Activated naive CD8-positive, alpha-beta T cell (primary cell): ENCODE data around the gene SPAG9.
A peak's percentile ranks its signal among the peaks of the same experiment; 100 is the strongest.

Experiments used
- H3K27ac Mint-ChIP-seq: one replicate; pipeline ENCODE4 v1.8.0; 2021; ENCODE audit warnings: mixed read lengths
- H3K27me3 Mint-ChIP-seq: one replicate; pipeline ENCODE4 v1.8.0; 2021; ENCODE audit warnings: mixed read lengths
- H3K36me3 Mint-ChIP-seq: one replicate; pipeline ENCODE4 v1.8.0; 2021; ENCODE audit warnings: mixed read lengths
- H3K4me1 Mint-ChIP-seq: one replicate; pipeline ENCODE4 v1.8.0; 2021; ENCODE audit warnings: low read depth, mixed read lengths
- H3K4me3 Mint-ChIP-seq: one replicate; pipeline ENCODE4 v1.8.0; 2021; ENCODE audit warnings: mild to moderate bottlenecking, mixed read lengths
- H3K9me3 Mint-ChIP-seq: one replicate; pipeline ENCODE4 v1.8.0; 2021; ENCODE audit warnings: low read depth, mixed read lengths

The SPAG9 gene

DNA sequence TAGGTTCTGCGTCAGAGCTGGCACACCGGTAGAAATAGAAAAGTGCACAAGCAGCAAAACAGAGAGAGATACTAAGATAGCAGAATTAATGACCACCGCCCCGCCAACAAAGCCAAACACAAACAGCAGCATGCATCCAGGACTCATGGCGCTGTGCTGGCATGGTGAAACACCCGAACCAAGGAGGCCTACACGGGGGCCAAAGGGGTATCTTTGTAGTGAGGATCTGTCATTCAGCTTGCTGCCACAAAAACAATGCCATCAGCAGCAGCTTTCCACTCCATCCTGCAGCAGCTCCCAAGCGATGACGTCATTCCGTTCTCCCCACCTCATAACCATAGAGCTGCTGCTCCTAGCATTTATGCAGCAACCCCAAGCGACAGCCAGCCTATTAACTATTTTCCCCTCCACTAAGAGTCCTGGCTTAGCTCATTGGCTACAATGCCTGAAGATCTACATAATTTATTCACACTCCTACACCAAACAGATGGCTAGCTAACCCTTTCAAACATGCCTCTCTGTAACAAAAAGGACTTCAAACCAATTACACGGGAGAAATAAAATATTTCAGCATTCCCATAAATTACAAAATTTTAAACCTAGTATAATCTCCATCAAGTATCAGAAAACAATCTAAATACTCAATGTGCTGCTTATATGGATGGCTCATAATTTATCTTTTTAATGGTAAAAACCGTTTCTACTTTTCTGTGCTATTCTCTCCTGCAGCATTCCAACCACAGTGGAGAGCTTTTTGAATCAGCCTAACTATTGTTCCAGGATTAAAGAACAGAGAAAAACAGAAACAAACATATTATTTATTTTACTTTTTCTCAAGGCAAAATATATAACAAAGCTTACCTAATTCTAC lies 73.9 kb downstream of the SPAG9 start:
- Mint-ChIP-seq H3K4me1 (peaks cover 8% of the 10 kb centered on the region), H3K27me3 (no peaks in the 10 kb centered on the region), H3K9me3 (no peaks in the 10 kb centered on the region), H3K27ac (no peak overlapping the region), H3K36me3 (peaks cover 7% of the 10 kb centered on the region), H3K4me3 (no peak overlapping the region)

DNA sequence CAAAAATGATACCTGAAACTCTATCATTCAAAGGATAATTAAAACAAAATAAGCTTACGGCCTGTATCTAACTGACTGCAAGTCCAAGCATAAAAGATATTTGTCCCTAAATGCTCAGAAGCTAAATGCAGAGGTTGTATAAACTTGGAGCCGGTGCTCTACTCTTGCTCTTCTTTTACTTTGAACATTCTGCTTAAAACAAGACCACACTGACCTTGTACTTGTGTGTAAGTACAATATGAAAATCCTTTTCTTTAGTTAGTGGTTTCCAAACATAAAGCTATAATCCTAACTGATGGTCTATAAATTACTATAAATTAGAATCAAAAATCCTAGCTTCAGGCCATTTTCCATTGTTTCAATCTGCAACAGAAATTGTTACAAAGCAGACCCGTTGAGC lies 74.6 kb downstream of the SPAG9 start:
- peaks cover 7% of the 10 kb centered on the region for H3K36me3 Mint-ChIP-seq
- no peaks in the 10 kb centered on the region for H3K27me3 Mint-ChIP-seq
- no peak overlapping the region for H3K4me3 Mint-ChIP-seq
- H3K9me3 Mint-ChIP-seq: no peaks in the 10 kb centered on the region
- peaks cover 8% of the 10 kb centered on the region for H3K4me1 Mint-ChIP-seq
- no peak overlapping the region for H3K27ac Mint-ChIP-seq

DNA sequence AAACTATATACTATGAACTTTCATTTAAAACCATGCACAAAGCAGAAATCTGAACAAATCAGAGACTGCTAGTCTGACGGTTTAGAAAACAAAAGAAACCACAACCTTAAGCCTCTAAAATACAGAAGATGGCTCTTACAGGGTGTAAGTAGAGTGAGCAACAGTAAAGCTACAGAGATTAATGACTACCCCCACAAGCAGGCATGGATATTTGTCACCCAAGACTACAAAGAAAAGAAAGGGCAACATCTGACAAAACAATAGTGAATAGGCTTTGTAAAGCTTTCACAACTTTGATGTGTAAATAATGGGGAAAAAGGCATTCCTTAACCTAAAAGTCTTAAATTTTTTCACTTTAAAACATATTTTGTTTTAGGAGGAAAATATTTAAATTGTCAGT lies 75.0 kb downstream of the SPAG9 start:
- peaks cover 7% of the 10 kb centered on the region for H3K36me3 Mint-ChIP-seq
- no peaks in the 10 kb centered on the region for H3K27me3 Mint-ChIP-seq
- no peak overlapping the region for H3K27ac Mint-ChIP-seq
- no peak overlapping the region for H3K4me3 Mint-ChIP-seq
- peaks cover 6% of the 10 kb centered on the region for H3K4me1 Mint-ChIP-seq
- H3K9me3 Mint-ChIP-seq: no peaks in the 10 kb centered on the region

DNA sequence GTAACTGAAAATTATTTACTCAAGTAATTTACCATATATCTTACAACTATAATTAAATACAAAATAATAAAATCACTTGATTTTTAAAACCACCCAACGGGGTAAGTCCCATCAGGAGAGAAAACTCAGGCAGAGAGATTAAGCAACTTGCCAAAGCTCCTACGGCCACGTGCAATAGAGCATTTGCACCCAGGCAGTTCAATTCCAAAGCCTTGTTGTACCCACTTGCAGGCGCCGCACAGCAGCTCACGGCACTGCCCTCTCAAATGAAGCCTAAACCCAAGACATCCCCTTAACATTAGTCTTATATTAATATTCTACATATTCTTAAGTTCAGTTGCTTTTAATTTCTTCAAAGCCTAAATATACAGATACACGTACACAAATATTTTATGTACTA lies 75.7 kb downstream of the SPAG9 start:
- Mint-ChIP-seq H3K9me3 (no peaks in the 10 kb centered on the region), H3K4me3 (no peak overlapping the region), H3K4me1 (peaks cover 6% of the 10 kb centered on the region), H3K27ac (no peak overlapping the region), H3K36me3 (peaks cover 6% of the 10 kb centered on the region), H3K27me3 (no peaks in the 10 kb centered on the region)

DNA sequence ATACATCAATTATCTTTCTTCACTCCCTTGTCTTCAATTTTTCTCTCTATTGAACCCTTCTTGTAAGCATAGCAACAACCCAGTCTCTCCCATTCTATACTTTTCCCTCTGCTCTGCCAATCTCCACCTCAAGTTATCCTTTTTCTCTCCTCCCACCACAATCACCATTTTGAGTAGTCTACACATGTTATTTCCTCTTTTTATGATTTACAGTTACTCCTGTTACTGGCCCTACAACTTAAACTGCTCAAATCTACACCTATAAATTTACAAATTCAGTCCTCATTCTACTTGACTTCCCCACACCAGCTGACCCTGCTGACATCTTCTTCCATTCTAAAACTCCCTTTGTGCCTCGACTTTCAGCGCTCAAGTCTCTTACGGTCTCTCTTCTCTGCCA lies 84.6 kb downstream of the SPAG9 start:
- Mint-ChIP-seq H3K36me3 (peaks cover 23% of the 10 kb centered on the region), H3K4me1 (peaks cover 23% of the 10 kb centered on the region), H3K27me3 (no peaks in the 10 kb centered on the region), H3K9me3 (no peaks in the 10 kb centered on the region), H3K4me3 (no peak overlapping the region), H3K27ac (peak overlapping the region; percentile 47)

DNA sequence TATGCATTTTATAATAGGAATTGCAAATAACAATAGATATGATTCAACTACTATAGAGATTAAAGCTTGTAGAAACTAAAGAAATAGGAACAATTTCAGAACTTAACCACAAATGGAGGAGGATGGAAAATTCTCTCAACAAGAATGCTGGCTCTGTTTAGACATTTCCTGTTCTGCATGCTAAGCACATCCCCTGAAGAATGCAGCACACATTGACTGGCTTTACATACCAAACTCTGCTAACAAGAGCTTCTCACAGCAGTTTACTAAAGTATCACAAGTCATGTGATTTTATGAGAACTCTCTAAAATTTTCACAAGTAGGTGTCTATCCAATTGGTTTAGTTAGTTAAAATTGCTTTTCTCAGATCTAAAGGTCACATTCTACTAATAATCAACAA lies 85.2 kb downstream of the SPAG9 start:
- Mint-ChIP-seq H3K4me3 (no peak overlapping the region), H3K9me3 (no peaks in the 10 kb centered on the region), H3K27ac (peak overlapping the region; percentile 22), H3K36me3 (peaks cover 25% of the 10 kb centered on the region), H3K4me1 (peaks cover 27% of the 10 kb centered on the region), H3K27me3 (no peaks in the 10 kb centered on the region)

DNA sequence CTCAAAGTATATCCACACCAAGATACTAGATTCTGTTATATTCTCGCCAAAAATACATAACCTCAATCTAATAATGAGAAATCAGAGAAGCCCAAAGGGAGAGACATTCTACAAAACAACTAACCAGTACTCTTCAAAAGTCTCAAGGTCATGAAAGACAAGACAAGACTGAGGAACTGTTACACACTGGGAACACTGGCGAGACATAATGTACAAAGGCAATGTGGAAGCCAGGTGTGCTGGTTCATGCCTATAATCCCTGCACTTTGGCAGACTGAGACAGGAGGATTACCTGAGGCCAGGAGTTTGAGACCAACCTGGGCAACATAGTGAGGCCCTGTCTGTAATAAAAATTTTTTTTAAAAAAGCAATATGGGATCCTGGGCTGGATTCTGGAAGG lies 85.9 kb downstream of the SPAG9 start:
- Mint-ChIP-seq H3K36me3 (peaks cover 25% of the 10 kb centered on the region), H3K27me3 (no peaks in the 10 kb centered on the region), H3K9me3 (no peaks in the 10 kb centered on the region), H3K4me1 (peaks cover 33% of the 10 kb centered on the region), H3K4me3 (no peak overlapping the region), H3K27ac (peak overlapping the region; percentile 22)

DNA sequence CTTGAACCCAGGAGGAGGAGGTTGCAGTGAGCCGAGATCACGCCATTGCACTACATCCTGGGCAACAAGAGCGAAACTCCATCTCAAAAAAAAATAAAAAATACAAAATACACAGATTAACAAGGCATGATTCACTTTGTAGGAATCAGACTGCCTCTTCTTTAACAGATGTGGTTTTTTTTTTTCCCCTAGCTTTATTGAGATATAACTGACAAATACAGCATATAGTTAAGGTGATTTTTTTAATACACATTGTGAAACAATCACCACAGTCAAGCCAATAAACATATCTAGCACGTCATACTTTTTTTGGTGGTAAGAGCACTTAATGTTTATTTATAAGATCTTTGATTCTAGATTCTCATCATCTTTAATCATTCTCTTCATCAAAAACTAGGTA lies 87.8 kb downstream of the SPAG9 start:
- Mint-ChIP-seq H3K4me1 (peaks cover 49% of the 10 kb centered on the region), H3K9me3 (no peaks in the 10 kb centered on the region), H3K27ac (no peak overlapping the region), H3K4me3 (no peak overlapping the region), H3K27me3 (no peaks in the 10 kb centered on the region), H3K36me3 (peaks cover 27% of the 10 kb centered on the region)

DNA sequence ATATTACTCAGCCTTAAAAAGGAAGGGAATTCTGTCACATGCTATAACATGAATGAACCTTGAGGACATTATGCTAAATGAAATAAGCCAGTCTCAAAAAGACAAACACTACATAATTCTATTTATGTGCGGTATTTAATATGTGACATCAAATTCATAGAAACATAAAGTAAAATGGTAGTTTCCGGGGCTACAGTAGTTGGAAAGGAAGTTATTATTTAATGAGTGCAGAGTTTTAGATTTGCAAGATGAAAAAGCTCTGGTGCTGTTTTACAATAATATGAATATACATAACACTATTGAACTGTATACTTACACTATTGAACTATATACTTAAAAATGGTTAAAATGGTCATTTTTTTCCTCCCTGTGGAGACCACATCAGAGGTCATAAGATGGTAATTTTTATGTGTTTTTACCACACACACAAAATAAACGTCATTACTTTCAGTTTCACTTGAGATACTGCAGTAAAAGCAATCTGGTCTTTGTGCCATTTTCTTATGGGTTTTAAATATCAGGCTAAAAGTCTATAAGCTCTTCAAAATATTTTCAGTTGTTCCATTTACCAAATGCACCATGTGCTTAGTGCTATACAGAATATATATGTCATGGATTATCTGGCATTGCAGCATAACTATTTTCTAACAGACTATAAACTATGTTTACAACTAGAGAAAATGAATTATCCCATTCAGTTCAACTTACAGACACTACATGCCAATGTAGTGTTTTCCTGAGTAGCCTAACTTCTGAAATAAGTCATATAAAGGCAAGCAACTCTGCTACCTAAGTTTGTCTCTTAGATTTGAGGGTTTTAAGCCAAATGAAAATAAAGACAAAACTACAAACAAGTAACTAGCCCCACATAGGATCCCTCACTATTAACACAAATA lies 90.9 kb downstream of the SPAG9 start:
- Mint-ChIP-seq H3K9me3 (no peaks in the 10 kb centered on the region), H3K27me3 (no peaks in the 10 kb centered on the region), H3K4me3 (peak overlapping the region; percentile 72), H3K27ac (peak overlapping the region; percentile 83), H3K36me3 (peaks cover 20% of the 10 kb centered on the region), H3K4me1 (peaks cover 30% of the 10 kb centered on the region)

DNA sequence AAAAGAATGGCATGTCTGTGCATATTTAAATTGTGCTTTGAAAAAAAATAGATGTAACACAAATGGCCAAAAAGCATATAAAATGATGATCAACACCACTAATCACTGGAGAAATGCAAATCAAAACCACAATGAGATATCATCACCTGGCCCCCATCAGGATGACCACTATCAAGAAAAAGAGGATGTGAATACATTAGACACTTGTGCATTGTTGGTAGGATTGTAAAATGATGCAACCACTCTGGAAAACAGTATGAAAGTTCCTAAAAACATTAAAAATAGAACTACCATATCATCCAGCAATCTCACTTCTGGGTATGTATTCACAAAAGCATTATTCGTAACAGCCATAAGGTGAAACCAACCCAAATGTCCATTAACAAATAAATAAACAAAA lies 91.5 kb downstream of the SPAG9 start:
- peaks cover 15% of the 10 kb centered on the region for H3K36me3 Mint-ChIP-seq
- peak overlapping the region; percentile 72 for H3K4me3 Mint-ChIP-seq
- no peaks in the 10 kb centered on the region for H3K9me3 Mint-ChIP-seq
- H3K27me3 Mint-ChIP-seq: no peaks in the 10 kb centered on the region
- peaks cover 27% of the 10 kb centered on the region for H3K4me1 Mint-ChIP-seq
- peak overlapping the region; percentile 83 for H3K27ac Mint-ChIP-seq

DNA sequence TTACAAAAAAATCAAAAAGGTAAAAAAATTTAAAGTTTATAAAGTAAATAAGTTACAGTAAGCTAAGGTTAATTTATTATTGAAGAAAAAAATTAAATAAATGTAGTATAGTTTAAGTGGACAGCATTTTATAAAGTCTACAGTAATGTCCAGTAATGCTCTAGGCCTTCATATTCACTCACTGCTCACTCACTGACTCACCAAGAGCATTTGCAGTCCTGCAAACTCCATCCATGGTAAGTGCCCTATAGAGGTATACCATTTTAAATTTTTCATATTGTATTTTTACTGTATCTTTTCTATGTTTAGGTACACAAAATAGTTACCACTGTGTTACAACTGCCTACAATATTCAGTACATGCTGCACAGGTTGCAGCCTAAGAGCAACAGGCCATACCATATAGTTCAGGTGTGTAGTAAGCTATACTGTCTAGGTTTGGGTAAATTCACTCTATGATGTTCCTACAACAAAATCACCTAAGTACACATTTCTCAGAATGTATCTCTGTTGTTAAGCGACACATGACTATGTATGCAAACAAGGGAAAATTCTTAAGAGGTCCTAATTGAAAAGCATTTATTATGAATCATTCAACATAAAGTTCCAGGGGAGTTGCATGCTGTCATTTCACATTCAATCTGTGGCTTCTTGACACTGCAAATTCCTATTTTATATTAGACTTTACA lies 92.3 kb downstream of the SPAG9 start:
- Mint-ChIP-seq H3K4me3 (no peak overlapping the region), H3K9me3 (no peaks in the 10 kb centered on the region), H3K27me3 (no peaks in the 10 kb centered on the region), H3K4me1 (peaks cover 27% of the 10 kb centered on the region), H3K27ac (peak overlapping the region; percentile 46), H3K36me3 (peaks cover 11% of the 10 kb centered on the region)

DNA sequence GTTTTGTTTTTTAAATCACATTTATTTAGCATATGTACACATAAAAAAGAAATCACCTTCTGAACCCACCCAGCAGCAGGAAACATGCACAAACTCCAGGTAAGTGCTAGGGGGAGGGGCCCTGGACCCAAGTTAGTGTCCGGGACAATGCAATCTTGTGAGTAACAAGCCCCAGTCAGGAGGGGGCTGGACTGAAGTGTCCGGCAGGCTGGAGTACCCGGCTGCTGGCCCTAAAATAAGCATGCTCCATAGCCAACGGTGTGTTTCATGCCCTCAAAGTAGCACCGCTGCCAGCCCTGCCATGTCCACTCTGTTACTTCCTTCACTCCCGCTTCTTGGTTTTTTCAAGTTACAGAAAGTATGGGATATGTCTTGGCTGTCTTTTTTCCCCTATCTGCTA lies 102.1 kb downstream of the SPAG9 start:
- Mint-ChIP-seq H3K27me3 (no peaks in the 10 kb centered on the region), H3K27ac (no peak overlapping the region), H3K4me3 (no peak overlapping the region), H3K4me1 (no peaks in the 10 kb centered on the region), H3K36me3 (peaks cover 9% of the 10 kb centered on the region), H3K9me3 (no peaks in the 10 kb centered on the region)

DNA sequence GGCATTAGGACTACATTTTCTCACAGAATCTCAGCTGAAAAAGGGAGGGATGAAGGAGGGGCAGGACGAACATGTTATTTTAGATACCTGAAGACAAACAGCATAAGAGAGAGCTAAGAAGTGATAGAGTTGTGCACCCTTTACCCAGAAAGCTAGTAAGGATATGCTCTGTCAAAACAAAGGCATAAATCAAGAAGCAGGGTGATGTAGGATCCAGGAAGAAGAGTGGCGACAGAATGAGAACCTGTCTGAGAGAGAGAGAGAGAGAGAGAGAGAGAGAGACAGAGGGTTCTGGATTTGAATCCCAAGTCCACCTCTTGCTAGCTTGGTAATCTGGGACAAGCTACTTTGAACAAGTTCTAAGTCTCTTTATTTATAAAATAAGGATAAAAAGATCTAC lies 103.4 kb downstream of the SPAG9 start:
- Mint-ChIP-seq H3K27me3 (no peaks in the 10 kb centered on the region), H3K4me1 (no peaks in the 10 kb centered on the region), H3K9me3 (no peaks in the 10 kb centered on the region), H3K36me3 (peaks cover 9% of the 10 kb centered on the region), H3K27ac (no peak overlapping the region), H3K4me3 (no peak overlapping the region)

DNA sequence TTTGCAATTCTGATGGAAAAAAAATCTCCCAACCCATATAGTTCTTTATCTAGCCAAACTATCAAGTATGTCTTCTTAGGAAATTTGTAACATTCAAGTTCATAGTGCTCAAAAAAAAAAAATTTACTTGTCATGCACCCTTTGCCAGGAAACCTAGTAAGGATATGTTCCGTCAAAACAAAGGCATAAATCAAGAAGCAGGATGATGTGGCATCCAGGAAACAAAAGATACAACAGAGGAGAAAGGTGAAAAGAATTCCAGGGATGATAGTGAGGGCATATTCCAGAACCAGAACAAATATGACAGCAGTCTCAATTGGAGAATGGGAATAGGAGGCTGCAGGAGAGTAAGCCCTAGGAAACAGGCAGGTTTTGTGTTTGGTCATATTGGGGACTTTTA lies 104.6 kb downstream of the SPAG9 start:
- H3K9me3 Mint-ChIP-seq: no peaks in the 10 kb centered on the region
- H3K27ac Mint-ChIP-seq: no peak overlapping the region
- peaks cover 9% of the 10 kb centered on the region for H3K36me3 Mint-ChIP-seq
- H3K27me3 Mint-ChIP-seq: no peaks in the 10 kb centered on the region
- no peaks in the 10 kb centered on the region for H3K4me1 Mint-ChIP-seq
- no peak overlapping the region for H3K4me3 Mint-ChIP-seq

DNA sequence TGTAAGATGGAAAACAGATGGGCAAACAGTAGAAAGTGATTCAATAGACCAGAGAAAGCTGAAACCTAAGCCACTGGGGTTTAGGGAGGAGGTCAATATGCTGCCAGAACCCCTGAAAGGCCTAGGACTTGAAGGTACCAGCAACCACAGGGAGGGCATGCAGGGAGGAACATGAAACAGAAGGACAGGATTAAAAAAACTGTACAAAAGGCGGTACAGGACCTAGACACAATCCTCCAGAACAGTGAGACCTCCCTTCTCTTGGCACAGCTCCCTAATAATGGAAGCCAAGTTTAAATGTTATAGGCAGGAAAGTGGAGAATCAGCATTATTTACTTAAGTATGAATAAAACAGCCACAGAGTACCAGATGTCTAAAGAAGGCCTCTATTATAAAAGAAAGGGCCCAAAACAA lies 105.5 kb downstream of the SPAG9 start:
- H3K36me3 Mint-ChIP-seq: peaks cover 11% of the 10 kb centered on the region
- H3K27ac Mint-ChIP-seq: no peak overlapping the region

More for the DNA sequence above, 105.5 kb downstream of the SPAG9 start:
- Mint-ChIP-seq H3K27me3 (no peaks in the 10 kb centered on the region), H3K4me3 (no peak overlapping the region), H3K9me3 (no peaks in the 10 kb centered on the region), H3K4me1 (no peaks in the 10 kb centered on the region)
